Measurements from ENCODE around the gene TRAPPC12.

GRCh38 chr2:3332133-3332532 is 47.4 kb upstream of the TRAPPC12 start:
- no peak for TF ChIP-seq CTCF (IDR thresholded peaks at IDR 0.05)
- TF ChIP-seq POLR2AphosphoS5 (IDR thresholded peaks at IDR 0.05) = no peak
